ENCODE results near the gene SHOX. TPM values are rescaled to one million over a fixed set of nuclear protein-coding genes. Genes with fewer than 3 reads are reported as not detected.
A peak's percentile ranks its signal among the peaks of the same experiment; 100 is the strongest.

Gene SHOX
- polyA plus RNA-seq, 3 donors, result not detected

GRCh38 chrX:652341-652741 is 21.8 kb downstream of the SHOX start:
- intact Hi-C loops (cut with micrococcal nuclease), result no loop called here
- H3K4me1 Mint-ChIP-seq, result no peaks in the 10 kb centered on the region
- no peak overlapping the region for H3K4me2 ChIP-seq (replicated peaks; ENCODE audit: extremely low read depth, low read length, poor library complexity, severe bottlenecking)
- H3K9me3 ChIP-seq (replicated peaks in 1 of 2; ENCODE audit: control insufficient read depth in 1 of 2, insufficient read depth in 1 of 2, low read length in 2 of 2), result no peaks in the 10 kb centered on the region
- H3K4me1 ChIP-seq (ENCODE audit: control insufficient read depth in 1 of 2, insufficient read depth in 2 of 2, low read length in 2 of 2), result no peaks in the 10 kb centered on the region
- no peaks in the 10 kb centered on the region for H3K36me3 ChIP-seq (replicated peaks in 1 of 2; ENCODE audit: control insufficient read depth in 1 of 2, insufficient read depth in 2 of 2, low read length in 2 of 2)
- no peak overlapping the region for H3K27ac ChIP-seq (ENCODE audit: low read depth in 1 of 2, low read length in 2 of 2)
- no peak for TF ChIP-seq CTCF (IDR thresholded peaks at IDR 0.05)
- H3K27ac Mint-ChIP-seq, result no peak overlapping the region
- DNase-seq, result no peak
- H3K27me3 ChIP-seq (ENCODE audit: control insufficient read depth in 2 of 2, insufficient read depth in 2 of 2, low read length in 2 of 2), result no peaks in the 10 kb centered on the region
- H3K27me3 Mint-ChIP-seq (ENCODE audit: low read depth in 3 of 3), result peaks cover 4 to 21% (median 6%) of the 10 kb centered on the region in 3 donors
- no peak overlapping the region for H3K4me3 ChIP-seq (replicated peaks in 1 of 3; ENCODE audit: low read depth in 2 of 3, low read length in 3 of 3)
- H3K36me3 Mint-ChIP-seq, result no peaks in the 10 kb centered on the region
- no peak overlapping the region for H3K4me3 Mint-ChIP-seq
- H4K20me1 ChIP-seq (ENCODE audit: insufficient read depth, low read length), result no peaks in the 10 kb centered on the region
- WGBS (ENCODE audit: insufficient coverage), result 55% methylated on average over 9 of the region's 11 CpGs
- H3K79me2 ChIP-seq (ENCODE audit: insufficient read depth, low read length), result no peaks in the 10 kb centered on the region
- peaks cover 0 to 5% (median 0%) of the 10 kb centered on the region in 7 donors for H3K9me3 Mint-ChIP-seq
- no peak overlapping the region for H2AFZ ChIP-seq (ENCODE audit: insufficient read depth, low read depth, low read length, poor library complexity, severe bottlenecking)
- H3K9ac ChIP-seq (ENCODE audit: insufficient read depth, low read length, poor library complexity, severe bottlenecking), result no peak overlapping the region

GRCh38 chrX:653306-653705 is 22.7 kb downstream of the SHOX start:
- no peak overlapping the region for H3K27ac Mint-ChIP-seq
- Histone ChIP-seq H3K4me2 (replicated peaks; ENCODE audit: extremely low read depth, low read length, poor library complexity, severe bottlenecking) (no peak overlapping the region), H3K27ac (ENCODE audit: low read depth in 1 of 2, low read length in 2 of 2) (no peak overlapping the region), H2AFZ (ENCODE audit: insufficient read depth, low read depth, low read length, poor library complexity, severe bottlenecking) (no peak overlapping the region), H3K9me3 (replicated peaks in 1 of 2; ENCODE audit: control insufficient read depth in 1 of 2, insufficient read depth in 1 of 2, low read length in 2 of 2) (no peaks in the 10 kb centered on the region), H3K4me3 (replicated peaks in 1 of 3; ENCODE audit: low read depth in 2 of 3, low read length in 3 of 3) (no peak overlapping the region), H3K36me3 (replicated peaks in 1 of 2; ENCODE audit: control insufficient read depth in 1 of 2, insufficient read depth in 2 of 2, low read length in 2 of 2) (no peaks in the 10 kb centered on the region), H3K4me1 (ENCODE audit: control insufficient read depth in 1 of 2, insufficient read depth in 2 of 2, low read length in 2 of 2) (no peaks in the 10 kb centered on the region), H3K9ac (ENCODE audit: insufficient read depth, low read length, poor library complexity, severe bottlenecking) (no peak overlapping the region), H3K79me2 (ENCODE audit: insufficient read depth, low read length) (no peaks in the 10 kb centered on the region), H3K27me3 (ENCODE audit: control insufficient read depth in 2 of 2, insufficient read depth in 2 of 2, low read length in 2 of 2) (no peaks in the 10 kb centered on the region), H4K20me1 (ENCODE audit: insufficient read depth, low read length) (no peaks in the 10 kb centered on the region)
- TF ChIP-seq CTCF (IDR thresholded peaks at IDR 0.05), result no peak
- intact Hi-C loops (cut with micrococcal nuclease), result no loop called here
- H3K4me3 Mint-ChIP-seq, result peak overlapping the region in 1 of 2 donors; percentile 13
- DNase-seq, result no peak
- WGBS (ENCODE audit: insufficient coverage), result 89% methylated on average over 1 of the region's 4 CpGs
- H3K27me3 Mint-ChIP-seq (ENCODE audit: low read depth in 3 of 3), result peaks cover 4 to 21% (median 6%) of the 10 kb centered on the region in 3 donors
- no peaks in the 10 kb centered on the region for H3K4me1 Mint-ChIP-seq
- H3K9me3 Mint-ChIP-seq, result peaks cover 0 to 5% (median 0%) of the 10 kb centered on the region in 7 donors
- H3K36me3 Mint-ChIP-seq, result no peaks in the 10 kb centered on the region

All from CD14-positive monocyte (primary cell).